ENCODE measurements around the gene HSP90AB1.
A peak's percentile ranks its signal among the peaks of the same experiment; 100 is the strongest.

Gene HSP90AB1

GRCh38 chr6:44246663-44247337 is at the start of gene HSP90AB1:
TSS of gene HSP90AB1 (plus strand) at chr6:44247101. CDS start at chr6:44248630, 1,529 bp downstream.
- DNase-seq (ENCODE audit: low read depth, low spot score): peak; percentile 97

DNA sequence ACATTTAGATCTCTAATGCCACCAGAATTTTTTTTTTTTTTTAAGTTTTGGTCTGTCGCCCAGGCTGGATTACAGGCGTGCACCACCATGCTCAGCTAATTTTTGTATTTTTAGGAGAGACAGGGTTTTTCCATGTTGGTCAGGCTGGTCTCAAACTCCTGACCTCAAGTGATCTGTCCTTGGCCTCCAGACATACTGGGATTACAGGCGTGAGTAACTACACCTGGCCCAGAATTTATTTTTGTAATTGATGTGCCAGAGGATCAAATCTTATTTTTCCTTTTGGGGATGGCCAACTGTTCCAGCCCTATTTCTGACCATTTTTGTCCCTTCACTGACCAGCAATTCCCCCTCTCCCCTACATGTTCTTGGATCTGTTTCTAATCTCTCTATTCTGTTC is 48.2 kb upstream of the HSP90AB1 start:
- no peak for DNase-seq (ENCODE audit: low read depth, low spot score)

DNA sequence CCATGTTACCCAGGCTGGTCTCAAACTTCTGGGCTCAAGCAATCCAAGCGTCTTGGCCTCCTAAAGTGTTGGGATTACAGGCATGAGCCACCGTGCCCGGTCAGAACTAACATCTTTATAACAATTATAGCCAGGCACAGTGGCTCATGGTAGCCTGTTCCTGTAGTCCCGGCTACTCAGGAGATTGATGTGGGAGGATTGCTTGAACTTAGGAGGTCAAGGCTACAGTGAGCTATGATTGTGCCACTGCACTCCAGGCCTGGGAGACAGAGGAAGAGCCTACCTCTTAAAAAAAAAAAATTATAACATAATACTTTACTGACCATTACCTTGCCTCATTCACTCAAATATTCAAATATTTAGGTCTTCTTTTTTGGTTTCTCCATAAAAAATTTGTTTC is 47.0 kb upstream of the HSP90AB1 start:
- DNase-seq (ENCODE audit: low read depth, low spot score): no peak

GRCh38 chr6:44201200-44201599 is 45.7 kb upstream of the HSP90AB1 start:
- no peak for DNase-seq (ENCODE audit: low read depth, low spot score)

- DNase-seq (ENCODE audit: low read depth, low spot score): no peak
These were observed 45.1 kb upstream of the HSP90AB1 start for GRCh38 chr6:44201638-44202303.

GRCh38 chr6:44202332-44202971 is 44.4 kb upstream of the HSP90AB1 start:
- DNase-seq (ENCODE audit: low read depth, low spot score): no peak

- no peak for DNase-seq (ENCODE audit: low read depth, low spot score)
These were observed 43.7 kb upstream of the HSP90AB1 start for GRCh38 chr6:44202972-44203750.

DNA sequence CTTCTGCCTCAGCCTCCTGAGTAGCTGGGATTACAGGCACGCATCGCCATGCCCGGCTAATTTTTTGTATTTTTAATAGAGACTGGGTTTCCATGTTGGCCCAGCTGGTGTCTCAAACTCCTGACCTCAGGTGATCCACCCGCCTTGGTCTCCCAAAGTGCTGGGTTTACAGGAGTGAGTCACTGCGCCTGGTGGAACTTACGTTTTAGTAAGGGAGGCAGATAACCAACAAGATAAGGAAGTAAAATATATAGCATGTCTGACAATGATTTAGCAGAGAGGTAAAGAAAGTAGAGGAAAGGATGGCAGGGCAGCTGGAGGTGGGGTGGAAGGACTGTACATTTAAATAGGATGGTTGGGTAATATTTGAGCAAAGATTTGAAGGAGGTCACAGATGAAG is 42.9 kb upstream of the HSP90AB1 start:
- DNase-seq (ENCODE audit: low read depth, low spot score): no peak

DNA sequence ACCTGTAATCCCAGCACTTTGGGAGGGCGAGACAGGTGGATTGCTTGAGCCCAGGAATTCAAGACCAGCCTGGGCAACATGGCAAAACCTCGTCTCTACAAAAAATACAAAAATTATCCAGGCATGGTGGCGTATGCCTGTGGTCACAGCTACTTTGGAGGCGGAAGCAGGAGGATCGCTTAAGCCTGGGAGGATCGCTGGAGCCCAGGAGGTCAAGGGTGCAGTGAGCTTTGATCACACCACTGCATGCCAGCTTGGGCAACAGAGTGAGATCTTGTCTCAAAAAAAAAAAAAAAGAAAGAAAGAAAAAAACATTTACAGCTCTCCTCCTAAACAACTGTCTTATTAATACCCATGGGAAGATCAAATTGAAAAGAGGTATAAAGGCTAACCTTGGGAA is 38.9 kb upstream of the HSP90AB1 start:
- DNase-seq (ENCODE audit: low read depth, low spot score): no peak

DNA sequence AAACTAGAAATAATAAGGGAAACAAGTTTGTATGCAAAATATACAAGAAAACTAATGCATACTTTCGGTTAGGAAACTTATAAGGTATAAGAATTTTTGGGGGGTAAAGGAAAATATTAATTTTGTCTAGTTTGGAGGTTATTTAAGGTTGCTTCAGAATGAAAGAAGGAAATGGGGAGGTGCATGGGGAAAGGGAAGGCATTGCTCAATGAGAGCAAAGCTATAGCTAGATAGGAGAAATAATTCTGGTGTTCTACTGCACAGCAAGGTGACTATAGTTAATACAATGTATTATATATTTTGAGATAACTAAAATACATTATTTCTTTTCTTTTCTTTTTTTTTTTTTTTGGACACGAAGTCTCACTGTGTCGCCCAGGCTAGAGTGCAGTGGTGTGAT is 35.6 kb upstream of the HSP90AB1 start:
- DNase-seq (ENCODE audit: low read depth, low spot score): no peak

- DNase-seq (ENCODE audit: low read depth, low spot score): no peak
These were observed 32.6 kb upstream of the HSP90AB1 start for GRCh38 chr6:44214307-44214706.

GRCh38 chr6:44216677-44217331 is 30.1 kb upstream of the HSP90AB1 start, which contains the start of gene MYMX:
TSS of gene MYMX (plus strand) at chr6:44216926. CDS start at chr6:44217472, 546 bp downstream.
- no peak for DNase-seq (ENCODE audit: low read depth, low spot score)

DNA sequence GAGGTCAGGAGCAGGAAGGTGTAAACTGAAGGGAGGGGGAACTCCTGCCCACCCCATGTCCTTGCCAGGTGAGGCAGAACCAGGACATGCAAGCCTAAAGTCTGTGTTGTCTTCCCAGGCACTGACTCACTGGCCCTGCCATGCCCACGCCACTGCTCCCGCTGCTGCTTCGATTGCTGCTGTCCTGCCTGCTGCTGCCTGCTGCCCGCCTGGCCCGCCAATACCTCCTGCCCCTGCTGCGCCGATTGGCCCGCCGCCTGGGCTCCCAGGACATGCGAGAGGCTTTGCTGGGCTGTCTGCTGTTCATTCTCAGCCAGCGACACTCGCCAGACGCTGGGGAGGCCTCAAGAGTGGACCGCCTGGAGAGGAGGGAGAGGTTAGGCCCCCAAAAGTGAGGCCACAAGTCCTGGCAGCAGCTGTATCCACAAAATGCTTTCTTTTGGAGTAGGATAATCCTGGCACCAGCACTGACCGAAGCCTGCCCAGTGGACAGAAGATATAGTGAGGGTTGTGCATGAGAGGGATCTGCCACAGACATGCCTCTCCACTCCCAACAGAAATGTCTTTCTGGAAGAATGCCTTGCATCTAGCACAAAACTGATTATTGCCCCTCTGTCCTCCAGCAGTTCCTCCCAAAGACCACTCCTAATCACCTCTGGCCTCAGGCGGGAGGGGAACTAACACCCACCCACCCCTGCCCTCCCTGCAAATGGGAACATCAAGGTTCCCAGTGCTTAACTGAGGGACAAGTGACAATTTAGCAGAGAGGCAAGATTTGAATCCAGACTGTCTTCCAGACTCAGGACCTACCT is 29.4 kb upstream of the HSP90AB1 start:
- DNase-seq (ENCODE audit: low read depth, low spot score): no peak

DNA sequence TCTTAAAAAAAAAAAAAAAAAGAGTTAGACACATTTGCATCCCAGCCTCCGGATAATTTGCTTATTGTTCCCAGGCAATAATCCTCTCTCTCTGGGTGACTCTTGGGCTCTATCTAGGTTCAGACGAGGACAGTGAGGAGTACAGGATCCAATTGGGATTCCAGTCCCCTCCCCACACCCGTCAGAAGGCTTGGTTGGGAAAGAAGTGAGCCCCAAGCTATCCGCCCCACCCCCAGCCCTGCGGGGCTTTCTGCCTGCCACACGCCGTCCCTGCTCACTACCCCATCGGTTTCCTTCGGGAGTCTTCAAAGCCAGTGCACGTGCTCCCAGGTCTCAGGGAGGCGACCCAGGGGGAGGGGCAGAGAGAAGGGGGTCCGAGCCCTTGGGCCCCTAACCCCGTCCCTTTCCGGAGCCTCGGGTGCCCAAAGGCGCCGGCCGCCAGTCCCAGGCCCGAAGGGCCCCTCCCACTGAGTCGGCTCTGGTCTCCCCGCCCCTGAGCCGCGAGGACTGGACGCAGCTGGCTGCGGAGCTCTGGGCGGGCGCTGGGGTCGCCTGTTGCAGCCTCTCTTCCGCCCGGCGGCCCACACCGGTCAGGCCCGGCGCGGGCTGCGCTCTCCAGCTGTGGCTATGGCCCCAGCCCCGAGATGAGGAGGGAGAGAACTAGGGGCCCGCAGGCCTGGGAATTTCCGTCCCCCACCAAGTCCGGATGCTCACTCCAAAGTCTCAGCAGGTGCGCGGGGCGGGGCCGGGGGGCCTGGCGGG is 27.7 kb upstream of the HSP90AB1 start:
- no peak for DNase-seq (ENCODE audit: low read depth, low spot score)

GRCh38 chr6:44219815-44220784 is 26.8 kb upstream of the HSP90AB1 start:
- DNase-seq (ENCODE audit: low read depth, low spot score): no peak

GRCh38 chr6:44220913-44221290 is 26.0 kb upstream of the HSP90AB1 start:
- DNase-seq (ENCODE audit: low read depth, low spot score): no peak

DNA sequence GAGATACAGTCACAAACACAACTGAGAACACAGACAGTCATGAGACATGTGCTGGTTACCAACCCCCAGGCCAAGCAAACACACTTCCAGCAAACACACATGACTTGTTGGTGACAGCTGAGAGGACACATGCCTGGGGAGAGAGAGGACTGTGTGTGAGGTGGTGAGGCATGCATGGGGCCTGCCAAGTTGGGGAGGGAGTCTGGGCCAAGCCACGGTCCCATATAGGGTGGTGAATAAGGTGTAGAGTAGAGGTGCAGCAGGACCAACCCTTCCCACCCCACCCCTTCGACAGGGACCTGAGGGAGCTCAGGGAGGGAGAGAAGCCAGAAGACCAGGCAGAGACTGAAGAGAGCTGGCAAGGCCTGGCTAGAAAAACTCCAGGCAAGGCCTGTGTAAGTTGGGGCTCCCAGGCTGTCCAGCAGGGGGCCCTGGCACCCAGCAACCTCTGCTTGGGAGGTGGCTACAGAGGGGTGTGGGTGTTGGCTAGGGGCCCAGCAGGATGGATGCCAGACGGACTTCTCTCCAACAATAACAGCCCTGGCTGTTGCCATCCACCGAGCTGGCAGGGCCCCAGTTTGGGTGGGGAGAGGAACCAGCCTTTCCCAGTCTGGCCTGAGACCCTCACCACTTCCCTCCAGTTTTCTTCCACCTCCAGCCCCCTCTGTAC is 25.5 kb upstream of the HSP90AB1 start:
- peak; percentile 29 for DNase-seq (ENCODE audit: low read depth, low spot score)

- DNase-seq (ENCODE audit: low read depth, low spot score): no peak
These were observed 25.0 kb upstream of the HSP90AB1 start for GRCh38 chr6:44221961-44222335.
